ENCODE data around the gene PARVA.

Gene PARVA

GRCh38 chr11:12433571-12434324 is 56.4 kb downstream of the PARVA start:
- no peak for DNase-seq

GRCh38 chr11:12434325-12434654 is 56.9 kb downstream of the PARVA start:
- DNase-seq: no peak

- no peak for DNase-seq
These were observed 57.9 kb downstream of the PARVA start for GRCh38 chr11:12435264-12435663.

GRCh38 chr11:12436266-12436665 is 58.9 kb downstream of the PARVA start:
- no peak for DNase-seq

- no peak for DNase-seq
These were observed 60.9 kb downstream of the PARVA start for GRCh38 chr11:12438291-12438690.

GRCh38 chr11:12439615-12440014 is 62.2 kb downstream of the PARVA start:
- DNase-seq: no peak

- DNase-seq: no peak
These were observed 63.2 kb downstream of the PARVA start for GRCh38 chr11:12440565-12440964.

GRCh38 chr11:12441231-12441861 is 64.0 kb downstream of the PARVA start:
- DNase-seq: no peak

GRCh38 chr11:12444601-12445000 is 67.2 kb downstream of the PARVA start:
- DNase-seq: no peak

GRCh38 chr11:12445001-12445400 is 67.6 kb downstream of the PARVA start:
- DNase-seq: no peak

- no peak for DNase-seq
These were observed 69.5 kb downstream of the PARVA start for GRCh38 chr11:12446863-12447262.

- DNase-seq: no peak
These were observed 71.0 kb downstream of the PARVA start for GRCh38 chr11:12448131-12448939.

GRCh38 chr11:12449961-12450715 is 72.8 kb downstream of the PARVA start:
- no peak for DNase-seq

- no peak for DNase-seq
These were observed 73.9 kb downstream of the PARVA start for GRCh38 chr11:12451179-12451814.

- no peak for DNase-seq
These were observed 75.9 kb downstream of the PARVA start for GRCh38 chr11:12453243-12453642.

GRCh38 chr11:12454782-12455181 is 77.4 kb downstream of the PARVA start:
- no peak for DNase-seq

- no peak for DNase-seq
These were observed 78.6 kb downstream of the PARVA start for GRCh38 chr11:12455938-12456337.

- DNase-seq: no peak
These were observed 79.5 kb downstream of the PARVA start for GRCh38 chr11:12456651-12457579.

GRCh38 chr11:12458042-12458441 is 80.7 kb downstream of the PARVA start:
- DNase-seq: no peak

GRCh38 chr11:12459374-12459773 is 82.0 kb downstream of the PARVA start:
- DNase-seq: no peak

GRCh38 chr11:12459865-12460444 is 82.6 kb downstream of the PARVA start:
- DNase-seq: no peak

All from activated T-cell treated with anti-CD3 and anti-CD28 coated beads for 4 hours (primary cell).